ENCODE results near the gene SKP1.

Gene SKP1

DNA sequence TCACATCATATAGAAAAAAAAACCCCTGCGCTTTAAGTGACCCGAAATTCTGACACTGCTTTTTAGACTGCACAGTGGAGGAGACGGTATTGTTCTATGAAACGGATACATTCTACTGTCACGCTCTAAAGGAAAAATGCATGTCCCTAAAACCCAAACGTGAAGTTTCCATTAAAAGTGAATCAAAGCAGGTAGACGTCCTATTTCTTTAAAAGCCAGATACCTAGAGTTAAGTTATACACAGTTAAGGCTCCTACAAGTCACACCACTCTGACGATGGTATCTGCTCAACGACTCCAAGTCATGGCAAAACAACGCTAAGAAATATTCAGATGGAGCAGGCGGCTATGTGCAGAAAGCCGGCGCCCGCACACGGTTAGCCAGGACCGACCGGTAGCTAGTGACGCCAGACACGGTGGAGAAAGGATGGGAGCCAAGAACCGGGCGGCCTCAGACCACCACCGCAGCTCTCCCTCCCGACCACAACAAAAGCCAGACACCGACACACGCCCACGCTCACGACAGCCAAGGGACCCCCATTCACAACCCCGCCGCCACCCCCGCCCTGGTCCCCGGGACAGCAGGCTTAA, 734 bp downstream of the SKP1 start:
- Histone ChIP-seq H3K27ac (replicated peaks; ENCODE audit: low read length) (peak overlapping the region; percentile 96), H3K18ac (ENCODE audit: low read length) (peak overlapping the region; percentile 93), H2BK15ac (ENCODE audit: low read length) (no peak overlapping the region), H3K36me3 (replicated peaks in 1 of 2; ENCODE audit: control insufficient read depth in 2 of 2, insufficient read depth in 2 of 2, low read length in 2 of 2) (peaks cover 5 to 27% of the 10 kb centered on the region in 2 donors), H3K9ac (ENCODE audit: low read depth, low read length, poor library complexity) (peak overlapping the region; percentile 98), H3K9me3 (replicated peaks in 1 of 2; ENCODE audit: control insufficient read depth in 2 of 2, insufficient read depth in 1 of 2, low read depth in 1 of 2, low read length in 2 of 2) (no peaks in the 10 kb centered on the region), H2BK12ac (ENCODE audit: low read length) (no peak overlapping the region), H3K4me1 (ENCODE audit: control insufficient read depth in 2 of 2, insufficient read depth in 1 of 2, low read depth in 1 of 2, low read length in 2 of 2) (peaks cover 5 to 6% of the 10 kb centered on the region in 2 donors), H3K14ac (ENCODE audit: low read length) (peak overlapping the region; percentile 79), H3K4me3 (ENCODE audit: low read length in 2 of 2) (peak overlapping the region; percentile 97 to 99), H3K79me1 (ENCODE audit: low read depth, low read length) (peaks cover 3% of the 10 kb centered on the region), H3K4me2 (ENCODE audit: insufficient read depth, low read length, poor library complexity, severe bottlenecking) (peak overlapping the region; percentile 52), H3K27me3 (ENCODE audit: control insufficient read depth in 3 of 3, insufficient read depth in 3 of 3, low read depth in 1 of 3, low read length in 3 of 3) (no peaks in the 10 kb centered on the region), H3K23ac (ENCODE audit: low read depth, low read length, poor library complexity) (peak overlapping the region; percentile 99), H2AK5ac (ENCODE audit: low read depth, low read length) (peak overlapping the region; percentile 64), H3K4ac (ENCODE audit: low read length) (no peak overlapping the region), H4K8ac (ENCODE audit: low read depth, low read length) (no peak overlapping the region), H4K91ac (ENCODE audit: low read depth, low read length, poor library complexity) (no peak overlapping the region), H2BK120ac (ENCODE audit: low read depth, low read length) (no peak overlapping the region), H2AFZ (ENCODE audit: low read length) (peak overlapping the region; percentile 99), H2BK5ac (ENCODE audit: low read length) (peak overlapping the region; percentile 68)
- WGBS, 2 donors (ENCODE audit: extremely low coverage in 2 of 2, insufficient read length in 2 of 2, insufficient replicate concordance in 1 of 2) = no CpG with 5 or more reads among the region's 31 CpGs
- DNase-seq (ENCODE audit: low spot score) = no peak

DNA sequence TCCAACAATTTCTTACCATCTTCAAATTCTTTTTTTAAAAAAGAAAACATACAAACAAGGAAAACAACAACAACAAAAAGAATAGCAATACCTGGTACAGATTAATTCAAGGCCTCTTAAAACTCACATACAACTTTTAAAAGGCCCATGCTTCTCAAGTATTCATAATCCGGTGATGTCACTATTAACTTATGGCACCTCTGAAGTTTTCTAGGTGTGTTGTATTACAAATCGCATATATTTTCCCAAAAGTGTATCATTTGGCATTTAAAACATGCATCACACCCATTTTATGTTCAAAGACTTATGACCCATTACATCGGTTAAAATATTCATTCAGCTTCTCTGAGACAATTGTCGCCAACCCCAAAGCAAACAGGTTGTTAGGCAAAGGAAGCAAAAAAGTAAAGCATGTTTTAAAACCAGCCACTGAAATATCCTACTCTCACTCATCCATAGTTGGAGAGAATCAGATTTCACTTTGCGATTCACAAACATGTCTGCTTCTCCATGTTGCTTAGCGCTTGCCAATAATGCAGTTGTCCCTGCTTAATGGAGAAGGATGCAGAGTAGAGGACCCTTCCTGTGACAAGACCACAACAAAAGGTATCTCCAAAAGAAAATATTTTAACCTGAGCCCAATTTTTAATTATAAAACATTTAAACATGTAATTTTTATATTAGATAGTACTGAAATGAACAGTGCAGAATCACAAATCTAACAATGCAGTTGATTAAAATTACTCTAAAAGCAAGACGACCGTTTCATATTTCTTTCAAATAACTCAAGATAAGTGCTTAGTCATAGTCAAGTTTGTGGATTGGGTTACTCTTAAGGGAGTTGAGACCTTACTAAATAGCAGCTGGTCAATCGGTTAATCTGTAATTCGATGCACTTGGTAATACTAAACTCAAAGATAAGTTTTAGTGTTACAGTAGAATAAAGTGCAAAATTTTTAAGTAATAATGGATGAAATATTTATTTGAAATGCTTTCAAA, 1.6 kb downstream of the SKP1 start:
- Histone ChIP-seq H3K4me2 (ENCODE audit: insufficient read depth, low read length, poor library complexity, severe bottlenecking) (no peak overlapping the region), H2BK120ac (ENCODE audit: low read depth, low read length) (no peak overlapping the region), H3K4me3 (ENCODE audit: low read length in 2 of 2) (peak overlapping the region in 1 of 2 donors; percentile 97), H3K36me3 (replicated peaks in 1 of 2; ENCODE audit: control insufficient read depth in 2 of 2, insufficient read depth in 2 of 2, low read length in 2 of 2) (peaks cover 10 to 35% of the 10 kb centered on the region in 2 donors), H3K9me3 (replicated peaks in 1 of 2; ENCODE audit: control insufficient read depth in 2 of 2, insufficient read depth in 1 of 2, low read depth in 1 of 2, low read length in 2 of 2) (no peaks in the 10 kb centered on the region), H3K27ac (replicated peaks; ENCODE audit: low read length) (no peak overlapping the region), H2BK15ac (ENCODE audit: low read length) (no peak overlapping the region), H4K8ac (ENCODE audit: low read depth, low read length) (no peak overlapping the region), H2BK5ac (ENCODE audit: low read length) (no peak overlapping the region), H3K4me1 (ENCODE audit: control insufficient read depth in 2 of 2, insufficient read depth in 1 of 2, low read depth in 1 of 2, low read length in 2 of 2) (peaks cover 5 to 6% of the 10 kb centered on the region in 2 donors), H2AK5ac (ENCODE audit: low read depth, low read length) (no peak overlapping the region), H3K23ac (ENCODE audit: low read depth, low read length, poor library complexity) (no peak overlapping the region), H2BK12ac (ENCODE audit: low read length) (no peak overlapping the region), H3K9ac (ENCODE audit: low read depth, low read length, poor library complexity) (no peak overlapping the region), H3K4ac (ENCODE audit: low read length) (no peak overlapping the region), H2AFZ (ENCODE audit: low read length) (no peak overlapping the region), H3K79me1 (ENCODE audit: low read depth, low read length) (peaks cover 3% of the 10 kb centered on the region), H3K18ac (ENCODE audit: low read length) (no peak overlapping the region), H4K91ac (ENCODE audit: low read depth, low read length, poor library complexity) (no peak overlapping the region), H3K14ac (ENCODE audit: low read length) (no peak overlapping the region), H3K27me3 (ENCODE audit: control insufficient read depth in 3 of 3, insufficient read depth in 3 of 3, low read depth in 1 of 3, low read length in 3 of 3) (no peaks in the 10 kb centered on the region)
- no peak for DNase-seq (ENCODE audit: low spot score)
- WGBS, 2 donors (ENCODE audit: extremely low coverage in 2 of 2, insufficient read length in 2 of 2, insufficient replicate concordance in 1 of 2) = no CpG with 5 or more reads among the region's 10 CpGs

DNA sequence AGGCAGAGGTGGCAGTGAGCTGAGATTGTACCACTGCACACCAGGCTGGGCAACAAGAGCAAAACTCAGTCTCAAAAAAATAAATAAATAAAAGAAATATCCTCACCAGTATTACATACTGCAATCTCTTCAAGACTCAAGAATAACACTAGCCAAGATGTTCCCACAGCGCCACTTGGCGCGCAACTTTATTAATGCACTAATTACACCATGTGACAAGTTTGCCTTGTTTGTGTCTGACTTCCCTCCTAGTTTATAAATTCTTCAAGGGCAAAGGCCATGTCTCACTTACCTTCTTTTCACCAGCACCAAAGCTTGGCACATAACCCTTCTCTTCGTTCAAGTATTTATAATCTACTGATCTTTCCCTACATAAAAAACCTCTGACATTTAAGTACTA, 4.8 kb downstream of the SKP1 start:
- H3K4me3 ChIP-seq (ENCODE audit: low read length in 2 of 2) = no peak overlapping the region
- H3K9ac ChIP-seq (ENCODE audit: low read depth, low read length, poor library complexity) = no peak overlapping the region
- H2BK120ac ChIP-seq (ENCODE audit: low read depth, low read length) = no peak overlapping the region
- no peak overlapping the region for H3K14ac ChIP-seq (ENCODE audit: low read length)
- H3K9me3 ChIP-seq (replicated peaks in 1 of 2; ENCODE audit: control insufficient read depth in 2 of 2, insufficient read depth in 1 of 2, low read depth in 1 of 2, low read length in 2 of 2) = no peaks in the 10 kb centered on the region
- H3K4me2 ChIP-seq (ENCODE audit: insufficient read depth, low read length, poor library complexity, severe bottlenecking) = no peak overlapping the region
- H3K36me3 ChIP-seq (replicated peaks in 1 of 2; ENCODE audit: control insufficient read depth in 2 of 2, insufficient read depth in 2 of 2, low read length in 2 of 2) = peaks cover 12 to 64% of the 10 kb centered on the region in 2 donors
- H2BK15ac ChIP-seq (ENCODE audit: low read length) = no peak overlapping the region
- no peak for DNase-seq (ENCODE audit: low spot score)
- no peak overlapping the region for H2BK12ac ChIP-seq (ENCODE audit: low read length)
- H3K23ac ChIP-seq (ENCODE audit: low read depth, low read length, poor library complexity) = no peak overlapping the region
- H3K4me1 ChIP-seq (ENCODE audit: control insufficient read depth in 2 of 2, insufficient read depth in 1 of 2, low read depth in 1 of 2, low read length in 2 of 2) = peaks cover 2 to 3% of the 10 kb centered on the region in 2 donors
- H3K79me1 ChIP-seq (ENCODE audit: low read depth, low read length) = peaks cover 3% of the 10 kb centered on the region
- no peak overlapping the region for H2BK5ac ChIP-seq (ENCODE audit: low read length)
- no peak overlapping the region for H3K4ac ChIP-seq (ENCODE audit: low read length)
- H3K18ac ChIP-seq (ENCODE audit: low read length) = no peak overlapping the region
- no peak overlapping the region for H2AK5ac ChIP-seq (ENCODE audit: low read depth, low read length)
- no peak overlapping the region for H4K8ac ChIP-seq (ENCODE audit: low read depth, low read length)
- no peak overlapping the region for H4K91ac ChIP-seq (ENCODE audit: low read depth, low read length, poor library complexity)
- no CpG with 5 or more reads among the region's 4 CpGs for WGBS, 2 donors (ENCODE audit: extremely low coverage in 2 of 2, insufficient read length in 2 of 2, insufficient replicate concordance in 1 of 2)
- no peaks in the 10 kb centered on the region for H3K27me3 ChIP-seq (ENCODE audit: control insufficient read depth in 3 of 3, insufficient read depth in 3 of 3, low read depth in 1 of 3, low read length in 3 of 3)
- H2AFZ ChIP-seq (ENCODE audit: low read length) = no peak overlapping the region
- H3K27ac ChIP-seq (replicated peaks; ENCODE audit: low read length) = no peak overlapping the region

DNA sequence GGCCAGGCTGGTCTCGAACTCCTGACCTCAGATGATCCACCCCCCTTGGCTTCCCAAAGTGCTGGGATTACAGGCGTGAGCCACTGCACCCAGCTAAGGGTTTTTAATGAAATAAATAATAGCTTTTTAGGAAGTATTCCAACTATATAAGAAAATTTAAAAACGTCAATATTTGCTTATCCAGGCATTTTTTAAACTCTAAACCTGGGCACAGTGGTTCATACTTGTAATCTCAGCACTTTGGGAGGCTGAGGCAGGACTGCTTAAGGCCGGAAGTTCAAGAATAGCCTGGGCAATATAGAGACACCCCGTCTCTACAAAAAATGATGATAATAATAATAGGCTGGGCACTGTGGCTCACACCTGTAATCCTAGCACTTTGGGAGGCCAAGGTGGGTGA, 14.2 kb downstream of the SKP1 start:
- Histone ChIP-seq H3K18ac (ENCODE audit: low read length) (no peak overlapping the region), H2AFZ (ENCODE audit: low read length) (no peak overlapping the region), H3K14ac (ENCODE audit: low read length) (no peak overlapping the region), H3K9me3 (replicated peaks in 1 of 2; ENCODE audit: control insufficient read depth in 2 of 2, insufficient read depth in 1 of 2, low read depth in 1 of 2, low read length in 2 of 2) (peaks cover 2 to 14% of the 10 kb centered on the region in 2 donors), H4K91ac (ENCODE audit: low read depth, low read length, poor library complexity) (no peak overlapping the region), H2BK5ac (ENCODE audit: low read length) (no peak overlapping the region), H3K27me3 (ENCODE audit: control insufficient read depth in 3 of 3, insufficient read depth in 3 of 3, low read depth in 1 of 3, low read length in 3 of 3) (no peaks in the 10 kb centered on the region), H2BK120ac (ENCODE audit: low read depth, low read length) (no peak overlapping the region), H4K8ac (ENCODE audit: low read depth, low read length) (no peak overlapping the region), H3K23ac (ENCODE audit: low read depth, low read length, poor library complexity) (no peak overlapping the region), H2BK12ac (ENCODE audit: low read length) (no peak overlapping the region), H3K79me1 (ENCODE audit: low read depth, low read length) (no peaks in the 10 kb centered on the region), H2BK15ac (ENCODE audit: low read length) (no peak overlapping the region), H3K9ac (ENCODE audit: low read depth, low read length, poor library complexity) (no peak overlapping the region), H3K4me1 (ENCODE audit: control insufficient read depth in 2 of 2, insufficient read depth in 1 of 2, low read depth in 1 of 2, low read length in 2 of 2) (no peaks in the 10 kb centered on the region), H3K36me3 (replicated peaks in 1 of 2; ENCODE audit: control insufficient read depth in 2 of 2, insufficient read depth in 2 of 2, low read length in 2 of 2) (peaks cover 13 to 95% of the 10 kb centered on the region in 2 donors), H2AK5ac (ENCODE audit: low read depth, low read length) (no peak overlapping the region), H3K27ac (replicated peaks; ENCODE audit: low read length) (no peak overlapping the region), H3K4me3 (ENCODE audit: low read length in 2 of 2) (no peak overlapping the region), H3K4ac (ENCODE audit: low read length) (no peak overlapping the region), H3K4me2 (ENCODE audit: insufficient read depth, low read length, poor library complexity, severe bottlenecking) (no peak overlapping the region)
- no CpG with 5 or more reads among the region's 5 CpGs for WGBS, 2 donors (ENCODE audit: extremely low coverage in 2 of 2, insufficient read length in 2 of 2, insufficient replicate concordance in 1 of 2)
- no peak for DNase-seq (ENCODE audit: low spot score)
